ENCODE data around the gene PRKCD. TPM values are rescaled to one million over a fixed set of nuclear protein-coding genes. Genes with fewer than 3 reads are reported as not detected.
A peak's percentile ranks its signal among the peaks of the same experiment; 100 is the strongest.

Gene PRKCD
- total RNA-seq, 2 experiments from 2014 or later, result 18.1 to 20.1 TPM

DNA sequence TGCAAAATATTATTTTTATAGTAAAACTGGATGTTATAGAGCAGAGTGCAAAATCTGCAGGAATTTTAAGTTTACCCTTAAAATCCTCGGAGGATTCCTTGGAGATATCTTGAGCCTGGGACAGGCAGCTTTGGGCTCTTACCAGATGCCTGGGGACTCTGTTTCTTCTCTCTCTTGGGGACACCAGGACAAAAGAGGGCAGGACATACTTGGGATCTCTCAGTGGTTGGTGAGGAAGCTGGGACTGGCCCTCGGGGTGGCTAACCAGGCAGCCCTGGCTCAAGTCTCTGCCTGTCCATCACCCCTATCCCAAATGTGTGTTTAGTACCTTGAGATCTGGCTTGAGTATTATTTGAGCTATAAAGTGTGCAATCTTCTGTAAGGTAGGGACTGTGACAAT lies 56.2 kb downstream of the PRKCD start:
- Histone ChIP-seq H3K27me3 (ENCODE audit: control insufficient read depth in 1 of 2, insufficient read depth in 2 of 2, low read length in 2 of 2) (no peaks in the 10 kb centered on the region), H3K27ac (ENCODE audit: low read depth in 1 of 2, low read length in 2 of 2) (no peak overlapping the region), H3K4me3 (ENCODE audit: low read length) (no peak overlapping the region), H3K36me3 (ENCODE audit: insufficient read depth, low read length) (no peaks in the 10 kb centered on the region), H3K4me1 (ENCODE audit: insufficient read depth, low read length) (peaks cover 6% of the 10 kb centered on the region), H3K9me3 (ENCODE audit: control insufficient read depth in 1 of 2, insufficient read depth in 1 of 2, low read length in 2 of 2) (peaks cover 0 to 4% of the 10 kb centered on the region in 2 experiments)
- ChIA-PET POLR2A (no interaction called here), CTCF (no interaction called here)
- H3K4me3 Mint-ChIP-seq, result no peak overlapping the region
- no peak for DNase-seq
- H3K27me3 Mint-ChIP-seq, result no peaks in the 10 kb centered on the region
- intact Hi-C loops (cut with DNase I, micrococcal nuclease), result no loop called here
- no peak for TF ChIP-seq CTCF (IDR thresholded peaks at IDR 0.05)
- ATAC-seq (ENCODE audit: poor library complexity), result no peak
- H3K4me1 Mint-ChIP-seq (ENCODE audit: low read depth), result peaks cover 5% of the 10 kb centered on the region
- H3K9me3 Mint-ChIP-seq, result no peaks in the 10 kb centered on the region
- H3K36me3 Mint-ChIP-seq (ENCODE audit: low read depth), result no peaks in the 10 kb centered on the region
- no peak overlapping the region for H3K27ac Mint-ChIP-seq

GRCh38 chr3:53218131-53218530 lies 57.1 kb downstream of the PRKCD start:
- H3K27ac Mint-ChIP-seq, result no peak overlapping the region
- H3K36me3 Mint-ChIP-seq (ENCODE audit: low read depth), result no peaks in the 10 kb centered on the region
- no peaks in the 10 kb centered on the region for H3K9me3 Mint-ChIP-seq
- Histone ChIP-seq H3K36me3 (ENCODE audit: insufficient read depth, low read length) (no peaks in the 10 kb centered on the region), H3K27me3 (ENCODE audit: control insufficient read depth in 1 of 2, insufficient read depth in 2 of 2, low read length in 2 of 2) (no peaks in the 10 kb centered on the region), H3K4me3 (ENCODE audit: low read length) (no peak overlapping the region), H3K9me3 (ENCODE audit: control insufficient read depth in 1 of 2, insufficient read depth in 1 of 2, low read length in 2 of 2) (peaks cover 0 to 9% of the 10 kb centered on the region in 2 experiments), H3K27ac (ENCODE audit: low read depth in 1 of 2, low read length in 2 of 2) (no peak overlapping the region), H3K4me1 (ENCODE audit: insufficient read depth, low read length) (peaks cover 6% of the 10 kb centered on the region)
- no peaks in the 10 kb centered on the region for H3K27me3 Mint-ChIP-seq
- no peak overlapping the region for H3K4me3 Mint-ChIP-seq
- H3K4me1 Mint-ChIP-seq (ENCODE audit: low read depth), result peaks cover 5% of the 10 kb centered on the region
- intact Hi-C loops (cut with DNase I, micrococcal nuclease), result no loop called here
- TF ChIP-seq CTCF (IDR thresholded peaks at IDR 0.05), result no peak
- POLR2A ChIA-PET, result no interaction called here
- CTCF ChIA-PET, result no interaction called here
- ATAC-seq (ENCODE audit: poor library complexity), result no peak
- DNase-seq, result peak in 1 of 14 experiments; percentile 34

- peaks cover 5% of the 10 kb centered on the region for H3K4me1 Mint-ChIP-seq (ENCODE audit: low read depth)
- peaks cover 14% of the 10 kb centered on the region for H3K36me3 Mint-ChIP-seq (ENCODE audit: low read depth)
- Histone ChIP-seq H3K4me1 (ENCODE audit: insufficient read depth, low read length) (peaks cover 6% of the 10 kb centered on the region), H3K27ac (ENCODE audit: low read depth in 1 of 2, low read length in 2 of 2) (no peak overlapping the region), H3K4me3 (ENCODE audit: low read length) (no peak overlapping the region), H3K27me3 (ENCODE audit: control insufficient read depth in 1 of 2, insufficient read depth in 2 of 2, low read length in 2 of 2) (no peaks in the 10 kb centered on the region), H3K36me3 (ENCODE audit: insufficient read depth, low read length) (peaks cover 14% of the 10 kb centered on the region), H3K9me3 (ENCODE audit: control insufficient read depth in 1 of 2, insufficient read depth in 1 of 2, low read length in 2 of 2) (peaks cover 0 to 9% of the 10 kb centered on the region in 2 experiments)
- no peak overlapping the region for H3K4me3 Mint-ChIP-seq
- no peaks in the 10 kb centered on the region for H3K9me3 Mint-ChIP-seq
- no peaks in the 10 kb centered on the region for H3K27me3 Mint-ChIP-seq
- ATAC-seq (ENCODE audit: poor library complexity), result peak; percentile 96
- DNase-seq, result peak; percentile 59 to 85 (median 70)
- ChIA-PET POLR2A (interaction anchor here (0.7 kb wide), 1 partner anchor 55 kb away, joined by 3 read pairs; no protein-coding TSS in a partner anchor), CTCF (interaction anchor here (0.6 to 0.9 kb wide), 2 partner anchors 67 to 110 kb away, joined by 3 to 4 read pairs; no protein-coding TSS in a partner anchor)
- peak; percentile 79 for TF ChIP-seq CTCF (IDR thresholded peaks at IDR 0.05)
- H3K27ac Mint-ChIP-seq, result no peak overlapping the region
- intact Hi-C loops (cut with DNase I, micrococcal nuclease), result no loop called here
These were observed 59.0 kb downstream of the PRKCD start for GRCh38 chr3:53219895-53220483.

All from CD4-positive, alpha-beta T cell (primary cell).